Right atrium auricular region (tissue), 2 donors: ENCODE data around the gene OSGEPL1. TPM values are rescaled to one million over a fixed set of nuclear protein-coding genes. Genes with fewer than 3 reads are reported as not detected.

Experiments used
- DNase-seq: peaks from one replicate; pipeline ENCODE4 v3.0.0-alpha.2; 2019; ENCODE audit warnings: low spot score
- H3K27ac ChIP-seq, 2 donors: fragments of 200-600 bp; sonication (generic); 1 replicate in 1 of 2; 2 replicates in 1 of 2; pipeline ENCODE4 v1.5.1; 2016 to 2019
- H3K27me3 ChIP-seq, 2 donors: fragments of 200-600 bp; sonication (generic); one replicate each; pipeline versions ENCODE4 v1.5.1 to v1.6.0; 2017 to 2019
- H3K36me3 ChIP-seq: fragments of 200-600 bp; sonication (generic); one replicate; pipeline ENCODE4 v1.5.1; 2016
- H3K4me1 ChIP-seq, 2 donors: fragments of 200-600 bp; sonication (generic); one replicate each; pipeline versions ENCODE4 v1.5.1 to v1.6.0; 2017 to 2019
- H3K4me3 ChIP-seq, 2 donors: fragments of 200-600 bp; sonication (generic); 1 replicate in 1 of 2; 2 replicates in 1 of 2; pipeline ENCODE4 v1.5.1; 2017 to 2019; ENCODE audit warnings: mild to moderate bottlenecking in 1 of 2, moderate library complexity in 1 of 2
- H3K9me3 ChIP-seq, 2 donors: fragments of 200-600 bp; sonication (generic); one replicate each; pipeline ENCODE4 v1.5.1; 2019
- CTCF ChIP-seq, 2 donors: fragments of 200-600 bp; sonication (generic); IDR thresholded peaks; one replicate each; pipeline ENCODE4 v1.5.1; 2019; ENCODE audit warnings: antibody characterized with exemption in 2 of 2
- total RNA-seq, 2 donors: library from RNA; depleted of rRNA; stranded (reverse); fragments of >200 nt; gene quantifications; one replicate each; pipeline ENCODE4 v1.1.0, GENCODE V29; 2016

OSGEPL1 gene
- total RNA-seq, 2 donors from 2014 or later = 5.3 to 8.1 TPM

- Histone ChIP-seq H3K36me3 (peaks cover 7% of the 10 kb centered on the region), H3K27me3 (no peaks in the 10 kb centered on the region), H3K4me3 (no peak overlapping the region), H3K4me1 (no peaks in the 10 kb centered on the region), H3K27ac (no peak overlapping the region), H3K9me3 (no peaks in the 10 kb centered on the region)
- peak; percentile 19 to 56 for TF ChIP-seq CTCF (IDR thresholded peaks at IDR 0.05)
- DNase-seq = no peak
These were observed 35.9 kb upstream of the OSGEPL1 start for GRCh38 chr2:189798312-189799029.

GRCh38 chr2:189797902-189798301, 35.3 kb upstream of the OSGEPL1 start:
- no peak overlapping the region for H3K4me3 ChIP-seq
- H3K27me3 ChIP-seq = no peaks in the 10 kb centered on the region
- H3K4me1 ChIP-seq = no peaks in the 10 kb centered on the region
- peaks cover 11% of the 10 kb centered on the region for H3K36me3 ChIP-seq
- no peaks in the 10 kb centered on the region for H3K9me3 ChIP-seq
- no peak overlapping the region for H3K27ac ChIP-seq
- TF ChIP-seq CTCF (IDR thresholded peaks at IDR 0.05) = no peak
- no peak for DNase-seq

- Histone ChIP-seq H3K27ac (no peak overlapping the region), H3K27me3 (no peaks in the 10 kb centered on the region), H3K4me3 (no peak overlapping the region), H3K36me3 (peaks cover 15% of the 10 kb centered on the region), H3K4me1 (no peaks in the 10 kb centered on the region), H3K9me3 (no peaks in the 10 kb centered on the region)
- no peak for TF ChIP-seq CTCF (IDR thresholded peaks at IDR 0.05)
- DNase-seq = no peak
These were observed 31.7 kb upstream of the OSGEPL1 start for GRCh38 chr2:189794310-189794709.

- no peak overlapping the region for H3K27ac ChIP-seq
- no peak overlapping the region for H3K4me3 ChIP-seq
- no peak for TF ChIP-seq CTCF (IDR thresholded peaks at IDR 0.05)
- H3K27me3 ChIP-seq = no peaks in the 10 kb centered on the region
- DNase-seq = no peak
- H3K4me1 ChIP-seq = no peaks in the 10 kb centered on the region
- H3K36me3 ChIP-seq = peaks cover 30% of the 10 kb centered on the region
- no peaks in the 10 kb centered on the region for H3K9me3 ChIP-seq
These were observed 28.9 kb upstream of the OSGEPL1 start for GRCh38 chr2:189791338-189792042.

GRCh38 chr2:189783927-189784867, 21.6 kb upstream of the OSGEPL1 start, which contains the start of the genes ORMDL1 and PMS1:
Gene ORMDL1 (minus strand): TSS chr2:189784339. CDS start chr2:189782595, 1,744 bp downstream.
Gene PMS1 (plus strand): TSS chr2:189784450. CDS start chr2:189791810, 7,360 bp downstream.
- Histone ChIP-seq H3K36me3 (peaks cover 38% of the 10 kb centered on the region), H3K4me3 (peak within 1 kb of the TSS; percentile 68 to 71), H3K9me3 (no peaks in the 10 kb centered on the region), H3K4me1 (peaks cover 0 to 38% of the 10 kb centered on the region in 2 donors), H3K27me3 (no peaks in the 10 kb centered on the region), H3K27ac (peak within 1 kb of the TSS; percentile 96)
- peak; percentile 93 for DNase-seq
- TF ChIP-seq CTCF (IDR thresholded peaks at IDR 0.05) = no peak
